GM12891 (cell line): Measurements from ENCODE around the gene TMOD3.

Experiments
- PAX5 ChIP-seq: IDR thresholded peaks from 2 replicates; pipeline ENCODE4 v1.6.1; 2011; ENCODE audit warnings: low read length, moderate library complexity, mild to moderate bottlenecking; ENCODE audit not compliant: insufficient read depth, severe bottlenecking
- POLR2A ChIP-seq: IDR thresholded peaks from 2 replicates; pipeline ENCODE4 v1.6.1; 2011; ENCODE audit warnings: low read depth, low read length, control low read depth
- POLR2AphosphoS5 ChIP-seq: IDR thresholded peaks from 2 replicates; pipeline ENCODE4 v1.6.1; 2011; ENCODE audit warnings: low read depth, low read length, control low read depth
- POU2F2 ChIP-seq: IDR thresholded peaks from 2 replicates; pipeline ENCODE4 v1.6.1; 2011; ENCODE audit warnings: low read depth, mild to moderate bottlenecking, control low read depth, low read length, moderate library complexity
- SPI1 ChIP-seq: IDR thresholded peaks from 2 replicates; pipeline ENCODE4 v1.6.1; 2011; ENCODE audit warnings: low read depth, low read length, control low read depth
- TAF1 ChIP-seq: IDR thresholded peaks from 2 replicates; pipeline ENCODE4 v1.6.1; 2011; ENCODE audit warnings: low read depth, low read length, control low read depth

DNA sequence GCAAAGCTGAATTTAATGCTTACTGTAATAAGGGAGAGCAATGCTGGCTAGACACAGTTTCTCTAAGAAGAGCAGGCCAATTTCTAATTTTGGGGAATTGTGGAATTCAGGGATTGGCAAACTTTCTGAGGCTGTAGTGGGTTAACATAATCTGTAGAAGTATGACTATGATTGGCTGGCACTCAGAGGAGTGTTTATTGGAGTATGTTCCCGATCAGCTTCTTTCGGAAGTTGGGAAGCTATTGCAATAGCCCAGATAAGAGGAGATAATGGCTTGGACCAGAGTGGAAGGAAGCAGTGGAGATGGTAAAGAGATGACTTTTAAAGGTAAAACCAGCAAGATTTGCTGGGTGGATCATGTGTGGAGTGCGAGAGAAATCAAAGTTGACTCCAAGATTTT is 19.4 kb downstream of the TMOD3 start:
- TF ChIP-seq POLR2A: no peak
- TF ChIP-seq TAF1: no peak
- TF ChIP-seq POLR2AphosphoS5: no peak
- TF ChIP-seq POU2F2: no peak
- TF ChIP-seq SPI1: no peak
- TF ChIP-seq PAX5: no peak
